CD4-positive, alpha-beta memory T cell (primary cell): ENCODE data around the gene RYR3. TPM values are rescaled to one million over a fixed set of nuclear protein-coding genes. Genes with fewer than 3 reads are reported as not detected.

ENCODE experiments used
- CTCF ChIA-PET: fragments of 350-600 bp; sonication (Branson Sonifier 250); formaldehyde crosslinking; loops from one replicate; lab custom pipeline; 2021; ENCODE audit warnings: inconsistent platforms; ENCODE audit not compliant: partially characterized antibody; lab: Charles Lee
- POLR2A ChIA-PET: fragments of 350-600 bp; sonication (Branson Sonifier 250); formaldehyde crosslinking; loops from one replicate; lab custom pipeline; 2021; ENCODE audit not compliant: partially characterized antibody; lab: Charles Lee
- DNase-seq, 5 donors: peaks; one replicate each; pipeline versions ENCODE4 v3.0.0 to v3.0.0-alpha.2; 2020 to 2022; ENCODE audit warnings: mixed read lengths in 1 of 5
- H3K27ac ChIP-seq: one replicate; pipeline ENCODE4 v1.7.0; 2013; ENCODE audit warnings: low read depth, low read length
- H3K27me3 ChIP-seq: 2 replicates; pipeline ENCODE4 v1.7.0; 2013; ENCODE audit warnings: mild to moderate bottlenecking, low read length, moderate library complexity; ENCODE audit not compliant: insufficient read depth
- H3K36me3 ChIP-seq: 2 replicates; pipeline ENCODE4 v1.7.0; 2013; ENCODE audit warnings: mild to moderate bottlenecking, low read length, moderate library complexity; ENCODE audit not compliant: insufficient read depth
- H3K4me1 ChIP-seq: 2 replicates; pipeline ENCODE4 v1.7.0; 2013; ENCODE audit warnings: mild to moderate bottlenecking, low read length, moderate library complexity; ENCODE audit not compliant: insufficient read depth
- H3K4me3 ChIP-seq, 2 donors: one replicate each; pipeline ENCODE4 v1.7.0; 2013; ENCODE audit warnings: low read length in 2 of 2, mild to moderate bottlenecking in 1 of 2
- H3K9me3 ChIP-seq, 2 donors: one replicate each; pipeline ENCODE4 v1.7.0; 2013; ENCODE audit warnings: low read length in 2 of 2, control low read depth in 1 of 2; ENCODE audit not compliant: control insufficient read depth in 1 of 2
- H3K27ac Mint-ChIP-seq, 7 donors: one replicate each; pipeline ENCODE4 v1.8.0; 2020 to 2021; ENCODE audit warnings: mixed read lengths in 7 of 7, mild to moderate bottlenecking in 6 of 7, inconsistent platforms in 3 of 7, moderate library complexity in 3 of 7
- H3K27me3 Mint-ChIP-seq, 2 donors: one replicate each; pipeline ENCODE4 v1.8.0; 2020 to 2021; ENCODE audit warnings: mixed read lengths in 2 of 2
- H3K36me3 Mint-ChIP-seq, 2 donors: one replicate each; pipeline ENCODE4 v1.8.0; 2020 to 2021; ENCODE audit warnings: mixed read lengths in 2 of 2, inconsistent platforms in 1 of 2, mild to moderate bottlenecking in 1 of 2
- H3K4me1 Mint-ChIP-seq, 4 donors: one replicate each; pipeline ENCODE4 v1.8.0; 2020 to 2021; ENCODE audit warnings: mixed read lengths in 4 of 4, mild to moderate bottlenecking in 1 of 4
- H3K4me3 Mint-ChIP-seq, 8 donors: one replicate each; pipeline ENCODE4 v1.8.0; 2020 to 2021; ENCODE audit warnings: mixed read lengths in 8 of 8, mild to moderate bottlenecking in 7 of 8, moderate library complexity in 6 of 8, inconsistent platforms in 3 of 8
- H3K9me3 Mint-ChIP-seq, 8 donors: one replicate each; pipeline ENCODE4 v1.8.0; 2020 to 2021; ENCODE audit warnings: mixed read lengths in 8 of 8, mild to moderate bottlenecking in 5 of 8, inconsistent platforms in 3 of 8, moderate library complexity in 1 of 8
- intact Hi-C: fragments of 100-400 bp; cut with micrococcal nuclease; formaldehyde crosslinking; loops from one replicate; pipeline ENCODE4 v1.15.1; 2023
- polyA plus RNA-seq, 2 donors: library from polyadenylated mRNA; unstranded; fragments of 300-500 nt; fragmentation: Illumina TruSeq; gene quantifications; one replicate each; pipeline ENCODE4 v1.2.3, GENCODE V29; 2021
- total RNA-seq, 2 experiments: library from RNA; stranded (reverse); gene quantifications; one replicate each; pipeline ENCODE4 v1.2.3, GENCODE V29; 2021

The RYR3 gene
- total and polyA plus RNA-seq, 4 experiments from 2014 or later = 0.11 TPM; not detected in 3

DNA sequence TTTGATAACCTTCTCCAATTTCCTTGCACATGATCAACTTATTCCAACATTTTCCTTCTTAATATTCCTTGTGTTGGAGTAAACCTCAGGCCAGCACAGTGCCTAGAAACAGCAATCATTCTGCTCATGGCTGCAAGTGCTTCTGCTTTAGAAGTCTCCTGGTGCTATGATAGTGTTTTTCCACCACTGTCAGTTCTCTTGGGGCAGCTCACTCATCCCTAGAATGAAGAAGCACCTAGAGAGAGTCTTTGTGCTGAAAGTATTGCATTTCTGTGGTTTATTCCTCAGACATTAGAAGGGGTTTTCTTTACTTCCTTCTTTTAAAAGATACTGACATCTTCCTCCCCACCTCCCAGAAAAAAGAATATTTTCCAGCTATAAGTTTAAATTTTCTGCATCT, 183.5 kb downstream of the RYR3 start:
- H3K27me3 ChIP-seq = no peaks in the 10 kb centered on the region
- Mint-ChIP-seq H3K4me3 (no peak overlapping the region), H3K27ac (no peak overlapping the region), H3K36me3 (no peaks in the 10 kb centered on the region), H3K4me1 (no peaks in the 10 kb centered on the region), H3K9me3 (peaks cover 0 to 5% (median under 1%) of the 10 kb centered on the region in 8 donors), H3K27me3 (peaks cover 2% of the 10 kb centered on the region in 2 donors)
- ChIA-PET POLR2A (no interaction called here), CTCF (no interaction called here)
- DNase-seq = no peak
- intact Hi-C loops = no loop called here
- H3K27ac ChIP-seq = no peak overlapping the region
- H3K4me1 ChIP-seq = no peaks in the 10 kb centered on the region
- H3K36me3 ChIP-seq = no peaks in the 10 kb centered on the region
- H3K9me3 ChIP-seq = no peaks in the 10 kb centered on the region
- no peak overlapping the region for H3K4me3 ChIP-seq

DNA sequence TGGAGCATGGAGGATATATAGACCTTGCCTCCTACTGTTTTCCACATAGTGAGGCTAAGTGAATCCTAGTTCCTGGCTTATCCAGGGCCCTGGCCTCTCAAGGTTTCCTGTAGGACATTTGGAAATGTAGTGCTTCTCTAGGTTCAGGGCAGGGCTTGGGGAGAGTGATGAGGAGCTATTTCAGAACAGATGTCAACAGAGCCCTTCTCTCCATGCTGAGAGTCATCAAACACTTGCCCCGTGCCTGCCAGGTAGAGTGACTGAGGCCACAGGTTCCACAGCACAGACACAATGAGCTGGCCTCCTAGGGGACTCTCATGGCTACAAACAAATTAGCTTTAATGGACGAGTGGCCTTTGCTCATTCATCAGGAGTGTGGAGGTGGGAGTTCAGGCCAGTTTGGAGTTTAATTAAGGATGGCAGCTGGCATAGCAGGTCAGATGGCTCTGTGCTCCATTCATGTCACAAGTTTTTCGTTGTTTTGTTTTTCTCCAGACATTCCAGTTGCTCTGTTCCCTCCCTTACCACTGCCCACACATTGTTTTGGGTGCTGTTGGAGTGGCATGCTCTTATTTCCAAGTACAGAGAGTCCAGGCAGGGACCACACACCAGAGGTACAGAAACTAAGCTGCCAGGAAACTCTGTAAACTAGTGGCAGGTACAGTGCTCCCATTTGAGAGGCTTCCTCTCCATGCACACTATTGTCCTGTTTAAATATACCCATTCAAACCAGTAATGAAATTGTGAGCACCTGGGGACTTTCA, 189.8 kb downstream of the RYR3 start:
- no peak overlapping the region for H3K4me3 Mint-ChIP-seq
- H3K27me3 Mint-ChIP-seq = peaks cover 2 to 3% of the 10 kb centered on the region in 2 donors
- H3K36me3 Mint-ChIP-seq = no peaks in the 10 kb centered on the region
- DNase-seq = no peak
- Histone ChIP-seq H3K36me3 (no peaks in the 10 kb centered on the region), H3K9me3 (no peaks in the 10 kb centered on the region), H3K4me3 (no peak overlapping the region), H3K27ac (no peak overlapping the region), H3K4me1 (no peaks in the 10 kb centered on the region), H3K27me3 (no peaks in the 10 kb centered on the region)
- ChIA-PET CTCF (no interaction called here), POLR2A (no interaction called here)
- peaks cover 0 to 10% (median 2%) of the 10 kb centered on the region in 8 donors for H3K9me3 Mint-ChIP-seq
- intact Hi-C loops = no loop called here
- peaks cover 0 to 1% (median 0%) of the 10 kb centered on the region in 4 donors for H3K4me1 Mint-ChIP-seq
- no peak overlapping the region for H3K27ac Mint-ChIP-seq

DNA sequence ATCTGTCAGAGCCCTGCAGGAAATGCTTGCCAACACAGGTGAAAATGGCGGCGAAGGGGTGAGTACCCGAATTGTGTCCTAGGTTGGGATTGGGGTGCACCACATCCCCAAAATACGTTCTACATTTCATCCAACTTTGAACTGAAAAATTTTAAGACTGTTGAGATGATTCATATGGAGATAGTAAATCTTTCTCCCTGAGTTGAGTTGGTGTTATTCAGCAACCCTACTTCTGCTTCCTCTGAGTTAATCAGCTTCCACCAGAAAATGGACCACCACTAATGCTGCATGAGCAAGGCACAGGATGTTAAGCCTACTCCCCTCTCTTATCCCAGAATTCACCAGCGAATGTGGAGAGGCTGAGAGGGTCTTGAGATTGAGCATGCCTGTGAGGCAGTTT, 192.9 kb downstream of the RYR3 start:
- no peaks in the 10 kb centered on the region for H3K36me3 Mint-ChIP-seq
- no peak overlapping the region for H3K27ac ChIP-seq
- H3K27ac Mint-ChIP-seq = peak overlapping the region in 1 of 7 donors; percentile 25
- intact Hi-C loops = no loop called here
- no peaks in the 10 kb centered on the region for H3K4me1 ChIP-seq
- ChIA-PET CTCF (no interaction called here), POLR2A (no interaction called here)
- peaks cover 0 to 1% (median 0%) of the 10 kb centered on the region in 4 donors for H3K4me1 Mint-ChIP-seq
- no peak for DNase-seq
- H3K4me3 Mint-ChIP-seq = no peak overlapping the region
- H3K36me3 ChIP-seq = no peaks in the 10 kb centered on the region
- no peak overlapping the region for H3K4me3 ChIP-seq
- H3K9me3 ChIP-seq = no peaks in the 10 kb centered on the region
- no peaks in the 10 kb centered on the region for H3K27me3 ChIP-seq
- peaks cover 0 to 6% (median 2%) of the 10 kb centered on the region in 8 donors for H3K9me3 Mint-ChIP-seq
- H3K27me3 Mint-ChIP-seq = peaks cover 0 to 3% of the 10 kb centered on the region in 2 donors

DNA sequence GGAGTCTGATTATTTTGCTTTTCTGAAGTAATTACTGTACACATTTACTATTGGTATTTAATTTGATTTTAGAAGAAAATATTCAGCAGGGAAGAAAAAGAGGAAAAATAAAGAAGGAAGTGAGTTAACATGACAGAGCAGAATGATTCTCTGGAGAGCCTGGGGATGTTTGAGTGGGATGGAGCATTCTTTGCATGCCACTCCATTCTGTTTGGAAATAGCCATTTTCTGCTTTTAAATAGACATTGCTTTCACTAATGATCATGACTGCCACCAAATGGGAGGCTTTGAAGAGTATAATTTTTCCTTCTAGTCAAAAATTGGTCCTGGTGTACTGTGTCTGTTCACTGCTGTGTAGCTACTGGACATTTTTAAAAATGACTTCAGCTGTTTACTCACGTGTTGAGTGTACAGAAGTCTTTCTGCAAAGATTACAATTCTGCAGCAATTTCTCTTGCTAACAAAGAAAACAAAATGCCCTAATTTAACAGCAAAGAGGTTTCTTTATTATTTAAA, 196.1 kb downstream of the RYR3 start:
- ChIA-PET POLR2A (no interaction called here), CTCF (no interaction called here)
- H3K4me1 ChIP-seq = no peaks in the 10 kb centered on the region
- no peak for DNase-seq
- Mint-ChIP-seq H3K4me3 (no peak overlapping the region), H3K36me3 (no peaks in the 10 kb centered on the region), H3K27me3 (peaks cover 0 to 2% of the 10 kb centered on the region in 2 donors), H3K9me3 (peaks cover 0 to 5% (median 1%) of the 10 kb centered on the region in 8 donors), H3K27ac (no peak overlapping the region), H3K4me1 (peaks cover 0 to 1% (median 0%) of the 10 kb centered on the region in 4 donors)
- no peaks in the 10 kb centered on the region for H3K36me3 ChIP-seq
- H3K9me3 ChIP-seq = no peaks in the 10 kb centered on the region
- intact Hi-C loops = no loop called here
- no peak overlapping the region for H3K27ac ChIP-seq
- H3K27me3 ChIP-seq = no peaks in the 10 kb centered on the region
- H3K4me3 ChIP-seq = no peak overlapping the region

DNA sequence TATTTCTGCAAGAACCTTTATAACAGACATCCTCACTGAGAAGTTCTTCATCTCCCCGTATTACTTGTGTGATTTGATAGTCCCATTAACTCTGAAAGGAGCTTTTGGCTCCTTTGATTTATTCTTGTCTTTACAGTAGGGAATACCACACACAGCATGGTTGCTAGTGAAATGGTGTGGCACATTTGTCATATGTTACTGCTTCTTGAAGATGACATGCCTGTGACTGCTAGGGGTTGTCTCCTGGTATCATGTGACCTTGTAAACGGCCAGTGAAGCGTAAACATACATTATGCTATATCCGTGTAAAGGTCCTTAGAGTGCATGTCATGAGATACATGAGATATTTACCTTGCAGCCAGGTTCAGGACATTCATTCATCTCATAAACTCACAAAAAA, 197.9 kb downstream of the RYR3 start:
- CTCF ChIA-PET = no interaction called here
- Histone ChIP-seq H3K27me3 (no peaks in the 10 kb centered on the region), H3K36me3 (no peaks in the 10 kb centered on the region), H3K4me1 (no peaks in the 10 kb centered on the region), H3K4me3 (no peak overlapping the region), H3K9me3 (no peaks in the 10 kb centered on the region), H3K27ac (no peak overlapping the region)
- H3K4me1 Mint-ChIP-seq = no peaks in the 10 kb centered on the region
- peaks cover 0 to 2% of the 10 kb centered on the region in 2 donors for H3K27me3 Mint-ChIP-seq
- no peak overlapping the region for H3K4me3 Mint-ChIP-seq
- no peak overlapping the region for H3K27ac Mint-ChIP-seq
- POLR2A ChIA-PET = no interaction called here
- intact Hi-C loops = no loop called here
- no peak for DNase-seq
- H3K9me3 Mint-ChIP-seq = peaks cover 0 to 6% (median 0%) of the 10 kb centered on the region in 8 donors
- H3K36me3 Mint-ChIP-seq = no peaks in the 10 kb centered on the region

DNA sequence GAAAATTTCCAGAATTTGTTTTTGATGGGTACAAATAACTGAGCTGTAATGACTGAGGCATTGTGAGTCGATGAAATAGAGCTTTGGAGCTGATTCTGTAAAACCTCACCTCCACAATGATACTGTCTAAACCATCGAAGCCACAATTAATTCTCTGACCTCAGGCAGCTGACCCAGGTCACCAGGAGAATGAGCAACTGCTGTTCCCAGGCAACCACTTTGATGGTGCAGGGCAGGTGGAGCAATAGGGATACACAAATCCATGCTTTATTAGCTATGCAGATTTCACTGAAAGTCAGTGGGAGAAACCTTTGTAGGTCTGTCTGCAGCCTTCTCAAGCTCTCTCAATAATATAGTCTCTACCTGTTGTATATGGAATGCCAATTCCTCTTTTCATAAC, 204.4 kb downstream of the RYR3 start:
- intact Hi-C loops = no loop called here
- H3K27me3 Mint-ChIP-seq = no peaks in the 10 kb centered on the region
- H3K27ac Mint-ChIP-seq = no peak overlapping the region
- no peaks in the 10 kb centered on the region for H3K4me1 Mint-ChIP-seq
- Histone ChIP-seq H3K4me1 (no peaks in the 10 kb centered on the region), H3K36me3 (no peaks in the 10 kb centered on the region), H3K27me3 (no peaks in the 10 kb centered on the region), H3K27ac (no peak overlapping the region), H3K9me3 (no peaks in the 10 kb centered on the region), H3K4me3 (no peak overlapping the region)
- no peak for DNase-seq
- ChIA-PET CTCF (interaction anchor here (1.5 kb wide), 1 partner anchor 58 kb away, joined by 3 read pairs; no protein-coding TSS in a partner anchor), POLR2A (no interaction called here)
- H3K36me3 Mint-ChIP-seq = no peaks in the 10 kb centered on the region
- H3K4me3 Mint-ChIP-seq = no peak overlapping the region
- H3K9me3 Mint-ChIP-seq = peaks cover 0 to 1% (median 0%) of the 10 kb centered on the region in 8 donors

DNA sequence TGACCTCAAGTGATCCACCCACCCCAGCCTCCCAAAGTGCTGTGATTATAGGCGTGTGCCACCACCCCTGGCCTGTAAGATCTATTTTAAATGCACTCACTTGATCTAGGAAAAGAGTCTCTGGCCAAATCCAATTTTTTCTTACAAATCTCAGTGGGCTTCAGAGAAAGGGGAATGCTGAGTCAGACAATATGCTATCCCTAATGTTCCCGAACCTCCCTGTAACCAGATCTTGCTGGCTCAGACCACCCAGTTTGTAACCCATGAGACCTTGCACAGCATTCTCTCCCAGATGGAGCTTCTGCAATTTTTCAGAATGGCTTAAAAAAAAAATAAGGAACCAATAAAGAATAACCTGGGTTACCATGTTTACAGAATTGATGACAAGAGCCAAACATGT, 205.8 kb downstream of the RYR3 start:
- DNase-seq = no peak
- H3K36me3 Mint-ChIP-seq = no peaks in the 10 kb centered on the region
- no peaks in the 10 kb centered on the region for H3K4me1 Mint-ChIP-seq
- no peaks in the 10 kb centered on the region for H3K27me3 ChIP-seq
- H3K27ac ChIP-seq = no peak overlapping the region
- CTCF ChIA-PET = no interaction called here
- H3K4me1 ChIP-seq = no peaks in the 10 kb centered on the region
- intact Hi-C loops = no loop called here
- no peaks in the 10 kb centered on the region for H3K36me3 ChIP-seq
- no peak overlapping the region for H3K4me3 Mint-ChIP-seq
- H3K9me3 ChIP-seq = no peaks in the 10 kb centered on the region
- H3K27ac Mint-ChIP-seq = no peak overlapping the region
- H3K27me3 Mint-ChIP-seq = no peaks in the 10 kb centered on the region
- POLR2A ChIA-PET = no interaction called here
- no peak overlapping the region for H3K4me3 ChIP-seq
- peaks cover 0 to 1% (median 0%) of the 10 kb centered on the region in 8 donors for H3K9me3 Mint-ChIP-seq
